Hepatocyte (in vitro differentiated cells): ENCODE measurements around the gene CHRNA7. TPM values are rescaled to one million over a fixed set of nuclear protein-coding genes. Genes with fewer than 3 reads are reported as not detected.

Experiments
- DNase-seq: peaks from one replicate; pipeline ENCODE4 v3.0.0-alpha.2; 2016; ENCODE audit warnings: low spot score
- H2AFZ ChIP-seq: fragments of 200-600 bp; sonication (generic); 2 replicates; pipeline ENCODE4 v1.6.0; 2016; ENCODE audit warnings: antibody characterized with exemption, mild to moderate bottlenecking
- H3K27ac ChIP-seq: fragments of 200-600 bp; sonication (generic); 2 replicates; pipeline ENCODE4 v1.5.1; 2016; ENCODE audit warnings: mild to moderate bottlenecking
- H3K27me3 ChIP-seq: fragments of 200-600 bp; sonication (generic); 2 replicates; pipeline ENCODE4 v1.6.1; 2016
- H3K36me3 ChIP-seq: fragments of 200-600 bp; sonication (generic); replicated peaks from 2 replicates; pipeline ENCODE4 v1.5.1; 2016; ENCODE audit warnings: low read depth; ENCODE audit not compliant: insufficient read depth
- H3K4me1 ChIP-seq: fragments of 200-600 bp; sonication (generic); 2 replicates; pipeline ENCODE4 v1.5.1; 2016; ENCODE audit warnings: mild to moderate bottlenecking, moderate library complexity; ENCODE audit not compliant: insufficient read depth
- H3K4me2 ChIP-seq: fragments of 200-600 bp; sonication (generic); 2 replicates; pipeline ENCODE4 v1.6.0; 2016
- H3K4me3 ChIP-seq: fragments of 200-600 bp; sonication (generic); 2 replicates; pipeline ENCODE4 v1.5.1; 2016; ENCODE audit warnings: mild to moderate bottlenecking
- H3K79me2 ChIP-seq: fragments of 200-600 bp; sonication (generic); 2 replicates; pipeline ENCODE4 v1.6.0; 2017; ENCODE audit warnings: mild to moderate bottlenecking
- H3K9me2 ChIP-seq: fragments of 200-600 bp; sonication (generic); replicated peaks from 2 replicates; pipeline ENCODE4 v1.6.0; 2017; ENCODE audit warnings: mild to moderate bottlenecking; ENCODE audit not compliant: insufficient read depth
- H3K9me3 ChIP-seq: fragments of 200-600 bp; sonication (generic); 2 replicates; pipeline ENCODE4 v1.5.1; 2016; ENCODE audit warnings: low read depth, mild to moderate bottlenecking
- H4K20me1 ChIP-seq: fragments of 200-600 bp; sonication (generic); 2 replicates; pipeline ENCODE4 v1.6.0; 2016; ENCODE audit warnings: mild to moderate bottlenecking; ENCODE audit not compliant: insufficient read depth, poor library complexity, severe bottlenecking
- CTCF ChIP-seq: fragments of 200-600 bp; sonication (generic); IDR thresholded peaks from 2 replicates; pipeline ENCODE4 v1.5.1; 2016; ENCODE audit warnings: antibody characterized with exemption, mild to moderate bottlenecking; ENCODE audit not compliant: poor library complexity
- EZH2 ChIP-seq: fragments of 200-600 bp; sonication (generic); IDR thresholded peaks from 2 replicates; pipeline ENCODE4 v1.6.1; 2016; ENCODE audit warnings: antibody characterized with exemption, mild to moderate bottlenecking, borderline replicate concordance
- EZH2phosphoT487 ChIP-seq: fragments of 200-600 bp; sonication (generic); IDR thresholded peaks from one replicate; pipeline ENCODE4 v1.6.1; 2018; ENCODE audit warnings: antibody characterized with exemption, mild to moderate bottlenecking, low read depth, moderate library complexity; ENCODE audit not compliant: unreplicated experiment, severe bottlenecking
- whole genome bisulfite sequencing: methylation state at CpG from one replicate; pipeline ENCODE4 v1.1.6; 2016; ENCODE audit warnings: low lambda C conversion rate; ENCODE audit errors: missing lambda C conversion rate; 5-methylcytosine and 5-hydroxymethylcytosine counted together
- polyA plus RNA-seq: library from polyadenylated mRNA; unstranded; fragments of >200 nt; fragmentation: Nextera tagmentation; extraction: Ambion mirVana; gene quantifications from 2 replicates; pipeline ENCODE4 v1.2.1, GENCODE V29; 2016
- total RNA-seq: library from RNA; depleted of rRNA; stranded (reverse); fragments of >200 nt; gene quantifications from 2 replicates; pipeline ENCODE4 v1.2.3, GENCODE V29; 2014

The CHRNA7 gene
- total and polyA plus RNA-seq, 2 experiments from 2014 or later = 3.0 to 4.0 TPM

GRCh38 chr15:32120577-32121383 is 90.5 kb downstream of the CHRNA7 start:
- H3K4me1 ChIP-seq = no peaks in the 10 kb centered on the region
- no peak overlapping the region for H3K27ac ChIP-seq
- no peaks in the 10 kb centered on the region for H3K36me3 ChIP-seq
- 86% methylated on average over 23 of the region's 23 CpGs for WGBS
- TF ChIP-seq EZH2 (no peak), CTCF (no peak), EZH2phosphoT487 (no peak)
- H3K9me3 ChIP-seq = no peaks in the 10 kb centered on the region
- no peak overlapping the region for H3K4me3 ChIP-seq
- no peaks in the 10 kb centered on the region for H4K20me1 ChIP-seq
- H3K79me2 ChIP-seq = no peaks in the 10 kb centered on the region
- H3K27me3 ChIP-seq = no peaks in the 10 kb centered on the region
- no peak overlapping the region for H2AFZ ChIP-seq
- DNase-seq = no peak
- H3K4me2 ChIP-seq = no peak overlapping the region
- H3K9me2 ChIP-seq = no peaks in the 10 kb centered on the region

GRCh38 chr15:32121384-32121695 is 91.0 kb downstream of the CHRNA7 start:
- no peaks in the 10 kb centered on the region for H3K4me1 ChIP-seq
- H3K36me3 ChIP-seq = no peaks in the 10 kb centered on the region
- H4K20me1 ChIP-seq = no peaks in the 10 kb centered on the region
- no peaks in the 10 kb centered on the region for H3K9me3 ChIP-seq
- no peaks in the 10 kb centered on the region for H3K9me2 ChIP-seq
- DNase-seq = no peak
- TF ChIP-seq CTCF = no peak
- no peak for TF ChIP-seq EZH2phosphoT487
- no peak for TF ChIP-seq EZH2
- no peak overlapping the region for H3K4me3 ChIP-seq
- no peak overlapping the region for H3K27ac ChIP-seq
- H3K4me2 ChIP-seq = no peak overlapping the region
- 84% methylated on average over 6 of the region's 6 CpGs for WGBS
- H2AFZ ChIP-seq = no peak overlapping the region
- no peaks in the 10 kb centered on the region for H3K27me3 ChIP-seq
- H3K79me2 ChIP-seq = no peaks in the 10 kb centered on the region

- no peaks in the 10 kb centered on the region for H3K9me3 ChIP-seq
- H3K79me2 ChIP-seq = no peaks in the 10 kb centered on the region
- no peak for DNase-seq
- no peak overlapping the region for H2AFZ ChIP-seq
- no peaks in the 10 kb centered on the region for H3K9me2 ChIP-seq
- H4K20me1 ChIP-seq = no peaks in the 10 kb centered on the region
- no peak overlapping the region for H3K4me3 ChIP-seq
- H3K27me3 ChIP-seq = no peaks in the 10 kb centered on the region
- H3K27ac ChIP-seq = no peak overlapping the region
- TF ChIP-seq EZH2 (no peak), EZH2phosphoT487 (no peak), CTCF (no peak)
- no peaks in the 10 kb centered on the region for H3K4me1 ChIP-seq
- no peaks in the 10 kb centered on the region for H3K36me3 ChIP-seq
- no peak overlapping the region for H3K4me2 ChIP-seq
- WGBS = 94% methylated on average over 4 of the region's 4 CpGs
Measured at GRCh38 chr15:32122013-32122412, 91.7 kb downstream of the CHRNA7 start.
